Smooth muscle cell (in vitro differentiated cells): ENCODE data around the gene GRIP2. TPM values are rescaled to one million over a fixed set of nuclear protein-coding genes. Genes with fewer than 3 reads are reported as not detected.

ENCODE experiments used
- DNase-seq: peaks from one replicate; lab custom pipeline; 2025; ENCODE audit not compliant: unreplicated experiment; lab: John Stamatoyannopoulos, UW
- H2AFZ ChIP-seq: fragments of 200-600 bp; sonication (generic); 2 replicates; pipeline ENCODE4 v1.6.0; 2016; ENCODE audit warnings: antibody characterized with exemption, low read depth, mild to moderate bottlenecking
- H3F3A ChIP-seq: fragments of 200-600 bp; sonication (generic); 2 replicates; pipeline ENCODE4 v1.6.0; 2017; ENCODE audit warnings: antibody characterized with exemption, low read depth
- H3K27ac ChIP-seq: fragments of 200-600 bp; sonication (generic); 2 replicates; pipeline ENCODE4 v1.5.1; 2016; ENCODE audit warnings: low read depth, mild to moderate bottlenecking
- H3K27me3 ChIP-seq: fragments of 200-600 bp; sonication (generic); 2 replicates; pipeline ENCODE4 v1.6.1; 2016; ENCODE audit warnings: low read depth, mild to moderate bottlenecking
- H3K36me3 ChIP-seq: fragments of 200-600 bp; sonication (generic); 2 replicates; pipeline ENCODE4 v1.5.1; 2016; ENCODE audit warnings: low read depth
- H3K4me1 ChIP-seq: fragments of 200-600 bp; sonication (generic); 2 replicates; pipeline ENCODE4 v1.5.1; 2016; ENCODE audit warnings: low read depth
- H3K4me2 ChIP-seq: fragments of 200-600 bp; sonication (generic); 2 replicates; pipeline ENCODE4 v1.6.0; 2016; ENCODE audit warnings: mild to moderate bottlenecking
- H3K4me3 ChIP-seq: fragments of 200-600 bp; sonication (generic); 2 replicates; pipeline ENCODE4 v1.5.1; 2016; ENCODE audit warnings: mild to moderate bottlenecking
- H3K79me2 ChIP-seq: fragments of 200-600 bp; sonication (generic); 2 replicates; pipeline ENCODE4 v1.6.0; 2016; ENCODE audit warnings: low read depth, mild to moderate bottlenecking
- H3K9ac ChIP-seq: fragments of 200-600 bp; sonication (generic); 2 replicates; pipeline ENCODE4 v1.6.0; 2016; ENCODE audit warnings: low read depth
- H3K9me3 ChIP-seq: fragments of 200-600 bp; sonication (generic); replicated peaks from 2 replicates; pipeline ENCODE4 v1.5.1; 2016; ENCODE audit warnings: low read depth
- H4K20me1 ChIP-seq: fragments of 200-600 bp; sonication (generic); 2 replicates; pipeline ENCODE4 v1.6.0; 2016; ENCODE audit warnings: low read depth
- WGBS: methylation state at CpG from one replicate; pipeline ENCODE4 v1.1.7; 2016; ENCODE audit warnings: low lambda C conversion rate; 5-methylcytosine and 5-hydroxymethylcytosine counted together
- polyA plus RNA-seq: library from polyadenylated mRNA; unstranded; fragments of >200 nt; fragmentation: Nextera tagmentation; extraction: Ambion mirVana; gene quantifications from 2 replicates; pipeline ENCODE4 v1.2.1, GENCODE V29; 2016
- small RNA-seq: library from RNA; depleted of rRNA; stranded (forward); fragments of <200 nt; gene quantifications from one replicate; pipeline ENCODE3, GENCODE V24; 2014
- total RNA-seq: library from RNA; depleted of rRNA; stranded (reverse); fragments of >200 nt; gene quantifications from 2 replicates; pipeline ENCODE4 v1.2.3, GENCODE V29; 2014
- TF ChIP-seq, protein P1 (sequence below): fragments of 200-600 bp; sonication (generic); IDR thresholded peaks from 2 replicates; pipeline ENCODE4 v1.5.1; 2017; ENCODE audit warnings: borderline replicate concordance, mild to moderate bottlenecking, antibody characterized with exemption; ENCODE audit not compliant: insufficient read depth, poor library complexity, severe bottlenecking

Gene GRIP2
- total and polyA plus RNA-seq, 2 experiments from 2014 or later = 2.0 to 6.5 TPM

DNA sequence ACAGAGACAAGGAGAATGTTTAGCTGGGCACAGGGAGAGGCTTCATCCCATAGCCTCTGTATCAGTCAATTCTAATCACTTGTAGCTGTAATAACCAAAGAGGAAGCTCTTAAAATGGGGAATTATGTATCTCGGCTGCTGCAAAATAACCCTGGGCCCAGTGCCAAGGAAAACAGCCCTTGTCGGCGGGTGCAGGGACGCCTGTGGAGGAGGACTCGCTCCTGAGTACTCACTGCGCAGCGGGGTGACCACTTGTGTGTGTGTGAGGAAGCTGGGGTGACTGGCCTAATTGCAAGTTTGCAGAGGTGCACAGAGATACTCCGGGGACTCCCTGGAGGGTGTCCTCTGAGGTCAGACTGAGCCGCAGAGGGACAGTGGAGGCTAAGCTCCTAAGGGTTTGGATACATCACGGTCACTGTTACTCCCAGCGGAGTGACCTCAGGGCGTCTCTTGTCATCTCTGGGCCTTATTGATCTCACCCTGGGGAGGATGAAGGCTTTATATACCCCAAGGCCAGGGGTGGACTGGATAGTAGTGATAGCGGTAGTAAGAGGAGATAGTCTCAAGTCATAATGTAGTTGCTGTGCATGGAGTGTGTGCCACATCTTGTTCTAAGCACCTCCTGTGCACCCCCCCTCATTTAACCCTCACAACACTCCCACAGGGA is 100.5 kb downstream of the GRIP2 start:
- Histone ChIP-seq H3K27me3 (no peaks in the 10 kb centered on the region), H3K36me3 (no peaks in the 10 kb centered on the region), H3K9ac (no peak overlapping the region), H3K4me1 (no peaks in the 10 kb centered on the region), H3F3A (no peaks in the 10 kb centered on the region), H3K9me3 (no peaks in the 10 kb centered on the region), H2AFZ (no peak overlapping the region), H3K4me2 (no peak overlapping the region), H3K27ac (no peak overlapping the region), H4K20me1 (peaks cover 22% of the 10 kb centered on the region), H3K79me2 (peaks cover 11% of the 10 kb centered on the region), H3K4me3 (no peak overlapping the region)
- WGBS = 60% methylated on average over 13 of the region's 13 CpGs
- TF ChIP-seq, protein P1, sequence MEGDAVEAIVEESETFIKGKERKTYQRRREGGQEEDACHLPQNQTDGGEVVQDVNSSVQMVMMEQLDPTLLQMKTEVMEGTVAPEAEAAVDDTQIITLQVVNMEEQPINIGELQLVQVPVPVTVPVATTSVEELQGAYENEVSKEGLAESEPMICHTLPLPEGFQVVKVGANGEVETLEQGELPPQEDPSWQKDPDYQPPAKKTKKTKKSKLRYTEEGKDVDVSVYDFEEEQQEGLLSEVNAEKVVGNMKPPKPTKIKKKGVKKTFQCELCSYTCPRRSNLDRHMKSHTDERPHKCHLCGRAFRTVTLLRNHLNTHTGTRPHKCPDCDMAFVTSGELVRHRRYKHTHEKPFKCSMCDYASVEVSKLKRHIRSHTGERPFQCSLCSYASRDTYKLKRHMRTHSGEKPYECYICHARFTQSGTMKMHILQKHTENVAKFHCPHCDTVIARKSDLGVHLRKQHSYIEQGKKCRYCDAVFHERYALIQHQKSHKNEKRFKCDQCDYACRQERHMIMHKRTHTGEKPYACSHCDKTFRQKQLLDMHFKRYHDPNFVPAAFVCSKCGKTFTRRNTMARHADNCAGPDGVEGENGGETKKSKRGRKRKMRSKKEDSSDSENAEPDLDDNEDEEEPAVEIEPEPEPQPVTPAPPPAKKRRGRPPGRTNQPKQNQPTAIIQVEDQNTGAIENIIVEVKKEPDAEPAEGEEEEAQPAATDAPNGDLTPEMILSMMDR = no peak
- no peak for DNase-seq

Small RNAs within 50 kb of the gene (small RNA-seq; reads per million reads assigned to genes)
- not detected for gene RNU6-905P

Other genes with a start within 250 kb of the GRIP2 start
- gene SLC6A6, start 137.7 kb downstream of the GRIP2 start, total RNA-seq = 11.7 and 13.9 TPM in 2 replicates
- 8.5 and 9.4 TPM in 2 replicates for gene SLC6A6, start 137.7 kb downstream of the GRIP2 start, polyA plus RNA-seq
- 9.7 and 12.0 TPM in 2 replicates for gene CCDC174, start 111.4 kb upstream of the GRIP2 start, total RNA-seq
- gene CCDC174, start 111.4 kb upstream of the GRIP2 start, polyA plus RNA-seq = 20.5 and 25.2 TPM in 2 replicates
- not detected in 2 replicates for gene C3orf20, start 134.8 kb upstream of the GRIP2 start, total RNA-seq
- 0.07 TPM in 1 of 2 replicates, not detected in the other for gene C3orf20, start 134.8 kb upstream of the GRIP2 start, polyA plus RNA-seq